GM06990 (cell line): Measurements from ENCODE around the gene VEGFD.

ENCODE experiments used
- DNase-seq: peaks from one replicate; pipeline ENCODE4 v3.0.0-alpha.2; 2011; ENCODE audit not compliant: insufficient read length; ENCODE audit errors: extremely low read depth
- H3K27me3 ChIP-seq: replicated peaks from 2 replicates; pipeline ENCODE4 v1.6.0; 2011; ENCODE audit warnings: low read length; ENCODE audit not compliant: control insufficient read depth, insufficient read depth
- H3K36me3 ChIP-seq: 2 replicates; pipeline ENCODE4 v1.5.1; 2011; ENCODE audit warnings: low read length; ENCODE audit not compliant: control insufficient read depth, insufficient read depth
- H3K4me3 ChIP-seq: replicated peaks from 2 replicates; pipeline ENCODE4 v1.5.1; 2011; ENCODE audit warnings: low read depth, mild to moderate bottlenecking, control low read depth, low read length
- CTCF ChIP-seq: IDR thresholded peaks from 2 replicates; pipeline ENCODE4 v1.5.1; 2011; ENCODE audit warnings: low read length, control low read depth, mild to moderate bottlenecking, inconsistent platforms; ENCODE audit not compliant: insufficient read depth, poor library complexity, severe bottlenecking

Gene VEGFD

GRCh38 chrX:15418041-15418706 lies 34.0 kb upstream of the VEGFD start:
- H3K4me3 ChIP-seq: no peak overlapping the region
- H3K27me3 ChIP-seq: no peaks in the 10 kb centered on the region
- TF ChIP-seq CTCF: no peak
- H3K36me3 ChIP-seq: no peaks in the 10 kb centered on the region
- no peak for DNase-seq

GRCh38 chrX:15416133-15416993 lies 32.1 kb upstream of the VEGFD start:
- Histone ChIP-seq H3K27me3 (no peaks in the 10 kb centered on the region), H3K36me3 (no peaks in the 10 kb centered on the region), H3K4me3 (no peak overlapping the region)
- TF ChIP-seq CTCF: no peak
- no peak for DNase-seq

GRCh38 chrX:15413101-15413500 lies 28.9 kb upstream of the VEGFD start:
- TF ChIP-seq CTCF: no peak
- H3K4me3 ChIP-seq: no peak overlapping the region
- H3K27me3 ChIP-seq: no peaks in the 10 kb centered on the region
- H3K36me3 ChIP-seq: no peaks in the 10 kb centered on the region
- no peak for DNase-seq

- H3K27me3 ChIP-seq: no peaks in the 10 kb centered on the region
- no peak for TF ChIP-seq CTCF
- no peaks in the 10 kb centered on the region for H3K36me3 ChIP-seq
- no peak for DNase-seq
- H3K4me3 ChIP-seq: no peak overlapping the region
Measured at GRCh38 chrX:15410947-15411346, 26.7 kb upstream of the VEGFD start.

GRCh38 chrX:15410430-15410829 lies 26.2 kb upstream of the VEGFD start:
- H3K36me3 ChIP-seq: no peaks in the 10 kb centered on the region
- no peak overlapping the region for H3K4me3 ChIP-seq
- TF ChIP-seq CTCF: no peak
- no peaks in the 10 kb centered on the region for H3K27me3 ChIP-seq
- DNase-seq: no peak
